GM12874 (cell line): ENCODE data around the gene DKC1.

Experiments
- TF ChIP-seq, protein P1 (sequence below): IDR thresholded peaks from 2 replicates; pipeline ENCODE4 v1.5.1; 2011; ENCODE audit warnings: low read depth, mild to moderate bottlenecking, control low read depth, low read length, moderate library complexity; ENCODE audit not compliant: insufficient read depth

The DKC1 gene

DNA sequence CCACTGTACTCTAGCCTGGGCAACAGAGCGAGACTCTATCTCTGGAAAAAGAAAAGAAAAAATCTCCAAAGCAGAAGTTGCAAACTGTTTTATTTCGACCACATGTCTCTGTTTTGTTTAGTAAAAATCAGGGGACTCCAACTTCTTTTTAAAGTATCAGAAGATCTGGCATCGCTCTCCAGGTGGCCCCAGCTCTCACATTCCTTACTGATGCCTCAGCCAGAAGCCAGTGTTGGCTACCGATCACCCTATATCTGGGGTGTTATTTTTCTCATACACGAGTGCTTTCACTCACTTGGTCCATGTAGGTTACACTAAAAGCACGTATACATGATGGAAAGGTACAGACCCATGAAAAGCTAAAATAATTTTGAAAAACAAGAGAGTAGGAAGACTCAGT, 34.3 kb downstream of the DKC1 start:
- TF ChIP-seq, protein P1, sequence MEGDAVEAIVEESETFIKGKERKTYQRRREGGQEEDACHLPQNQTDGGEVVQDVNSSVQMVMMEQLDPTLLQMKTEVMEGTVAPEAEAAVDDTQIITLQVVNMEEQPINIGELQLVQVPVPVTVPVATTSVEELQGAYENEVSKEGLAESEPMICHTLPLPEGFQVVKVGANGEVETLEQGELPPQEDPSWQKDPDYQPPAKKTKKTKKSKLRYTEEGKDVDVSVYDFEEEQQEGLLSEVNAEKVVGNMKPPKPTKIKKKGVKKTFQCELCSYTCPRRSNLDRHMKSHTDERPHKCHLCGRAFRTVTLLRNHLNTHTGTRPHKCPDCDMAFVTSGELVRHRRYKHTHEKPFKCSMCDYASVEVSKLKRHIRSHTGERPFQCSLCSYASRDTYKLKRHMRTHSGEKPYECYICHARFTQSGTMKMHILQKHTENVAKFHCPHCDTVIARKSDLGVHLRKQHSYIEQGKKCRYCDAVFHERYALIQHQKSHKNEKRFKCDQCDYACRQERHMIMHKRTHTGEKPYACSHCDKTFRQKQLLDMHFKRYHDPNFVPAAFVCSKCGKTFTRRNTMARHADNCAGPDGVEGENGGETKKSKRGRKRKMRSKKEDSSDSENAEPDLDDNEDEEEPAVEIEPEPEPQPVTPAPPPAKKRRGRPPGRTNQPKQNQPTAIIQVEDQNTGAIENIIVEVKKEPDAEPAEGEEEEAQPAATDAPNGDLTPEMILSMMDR: no peak

DNA sequence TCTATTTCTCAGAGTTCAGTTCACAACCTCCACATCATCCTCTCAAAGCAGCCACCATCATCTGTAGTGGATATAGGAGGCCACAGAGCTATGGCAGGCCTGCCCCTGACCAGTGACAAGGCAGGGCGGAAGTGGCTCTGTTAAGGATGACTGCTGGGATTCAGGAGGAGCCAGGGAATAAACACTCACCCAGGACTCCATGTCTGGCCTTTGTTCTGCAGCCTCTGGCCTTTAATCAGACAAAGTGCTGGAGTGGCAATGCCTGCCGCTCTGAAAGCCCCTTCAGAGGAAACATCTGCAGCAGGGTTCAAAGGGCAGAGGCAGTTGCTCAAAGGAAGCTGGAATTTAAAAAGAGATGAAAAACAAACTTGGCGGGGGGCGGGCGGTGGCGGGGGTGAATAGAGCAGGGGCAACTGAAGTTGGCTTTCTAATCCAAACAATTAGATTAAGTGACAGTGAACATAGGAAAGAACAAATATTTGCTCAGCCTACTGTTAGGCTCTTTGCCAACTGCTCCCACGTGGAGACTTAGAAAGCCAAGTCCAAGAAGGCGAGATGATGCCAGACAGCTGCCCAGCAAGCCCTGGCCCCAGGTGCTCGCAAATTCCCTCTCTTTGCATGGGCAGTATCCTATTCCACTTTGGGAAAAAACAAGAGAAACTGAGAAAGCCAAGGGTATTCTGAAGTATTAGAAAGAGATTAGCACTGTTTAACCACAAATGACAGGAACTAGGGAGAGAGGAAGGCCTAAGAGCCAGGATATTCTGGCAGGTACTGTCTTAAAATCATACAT, 37.1 kb downstream of the DKC1 start:
- TF ChIP-seq, protein P1: no peak

DNA sequence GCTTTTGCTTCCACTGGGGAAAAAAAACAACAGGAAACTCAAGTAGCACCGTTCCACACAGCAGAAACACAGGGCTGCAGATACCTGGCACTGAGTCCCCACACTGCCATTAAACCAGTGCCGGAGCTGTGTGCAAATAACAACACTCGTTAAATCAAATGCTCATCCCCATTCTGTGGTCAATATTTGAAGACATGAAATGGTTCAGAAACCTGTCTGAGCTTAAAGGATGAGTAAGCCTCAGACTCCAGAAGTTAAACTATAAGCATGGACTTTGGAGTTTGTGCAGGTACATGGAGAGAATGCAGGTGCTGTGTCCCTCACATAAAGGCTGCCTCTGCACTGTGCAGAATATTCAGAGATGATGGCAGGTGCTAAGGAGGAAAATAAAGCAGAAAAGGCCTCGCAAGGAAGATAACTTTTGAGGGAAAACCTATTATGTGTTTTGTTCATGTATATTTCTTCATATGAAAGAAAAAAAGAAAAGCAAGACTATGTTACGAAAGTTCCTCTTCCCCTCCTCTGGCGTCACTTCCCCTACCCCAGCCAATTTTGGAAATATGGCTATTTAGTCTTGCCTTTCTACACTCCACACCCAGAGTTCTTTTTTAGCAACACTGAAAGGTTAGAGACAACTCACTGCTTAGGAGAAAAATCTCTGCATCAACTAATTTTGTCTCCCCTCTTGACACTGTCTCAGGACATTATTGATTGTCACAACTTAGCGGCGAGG, 38.0 kb downstream of the DKC1 start:
- TF ChIP-seq, protein P1: no peak

DNA sequence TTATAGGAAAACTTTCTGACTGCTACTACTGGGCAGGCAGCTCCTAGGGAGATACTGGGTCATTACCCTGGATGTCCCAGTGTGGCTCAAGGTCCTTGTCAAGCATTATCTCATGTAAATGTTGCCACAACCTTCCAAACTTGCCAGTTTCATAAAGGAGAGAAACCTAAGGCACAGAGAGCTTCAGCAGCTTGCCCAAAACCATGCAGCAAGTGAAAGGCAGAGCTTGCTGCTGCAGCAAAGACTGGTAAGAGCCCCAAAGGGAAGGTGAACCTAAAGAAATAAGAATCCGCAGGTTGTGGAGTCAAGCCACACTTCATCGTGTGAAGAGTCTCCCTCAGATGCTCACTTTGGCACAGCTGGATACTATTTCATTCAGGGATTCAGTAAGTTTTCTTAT, 40.3 kb downstream of the DKC1 start:
- TF ChIP-seq, protein P1: no peak

DNA sequence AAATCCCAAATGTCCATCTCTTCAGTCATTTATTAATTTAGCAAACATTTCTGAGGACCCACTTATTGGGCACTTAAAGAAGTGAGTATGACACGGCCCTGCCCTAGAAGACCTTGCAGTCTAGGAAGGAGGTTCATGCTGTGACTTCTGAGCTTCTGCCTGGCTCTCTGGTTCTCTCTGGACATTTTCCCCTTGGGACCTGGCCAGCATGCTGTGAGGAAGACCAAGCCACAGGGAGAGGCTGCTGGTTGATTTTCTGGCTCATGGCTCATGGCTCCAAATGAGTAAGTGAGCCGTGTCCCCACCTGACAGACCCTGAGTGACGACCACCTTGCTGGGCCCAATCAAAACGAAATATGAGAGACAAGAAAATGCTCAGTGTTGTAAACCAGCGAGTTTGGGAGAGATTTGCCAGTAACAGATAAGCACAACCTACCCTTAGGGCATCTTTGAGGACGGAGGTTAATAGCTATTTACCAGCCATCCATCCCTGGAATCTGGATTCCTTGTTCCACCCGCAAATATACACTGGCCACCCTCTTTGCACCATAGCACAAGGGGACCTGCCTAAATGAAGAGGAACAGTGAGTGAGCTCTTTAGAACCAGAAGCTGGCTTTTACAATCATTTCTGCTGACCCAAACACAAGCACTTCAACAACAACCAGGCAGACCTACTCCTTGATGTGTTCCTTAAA, 41.7 kb downstream of the DKC1 start:
- TF ChIP-seq, protein P1: no peak

DNA sequence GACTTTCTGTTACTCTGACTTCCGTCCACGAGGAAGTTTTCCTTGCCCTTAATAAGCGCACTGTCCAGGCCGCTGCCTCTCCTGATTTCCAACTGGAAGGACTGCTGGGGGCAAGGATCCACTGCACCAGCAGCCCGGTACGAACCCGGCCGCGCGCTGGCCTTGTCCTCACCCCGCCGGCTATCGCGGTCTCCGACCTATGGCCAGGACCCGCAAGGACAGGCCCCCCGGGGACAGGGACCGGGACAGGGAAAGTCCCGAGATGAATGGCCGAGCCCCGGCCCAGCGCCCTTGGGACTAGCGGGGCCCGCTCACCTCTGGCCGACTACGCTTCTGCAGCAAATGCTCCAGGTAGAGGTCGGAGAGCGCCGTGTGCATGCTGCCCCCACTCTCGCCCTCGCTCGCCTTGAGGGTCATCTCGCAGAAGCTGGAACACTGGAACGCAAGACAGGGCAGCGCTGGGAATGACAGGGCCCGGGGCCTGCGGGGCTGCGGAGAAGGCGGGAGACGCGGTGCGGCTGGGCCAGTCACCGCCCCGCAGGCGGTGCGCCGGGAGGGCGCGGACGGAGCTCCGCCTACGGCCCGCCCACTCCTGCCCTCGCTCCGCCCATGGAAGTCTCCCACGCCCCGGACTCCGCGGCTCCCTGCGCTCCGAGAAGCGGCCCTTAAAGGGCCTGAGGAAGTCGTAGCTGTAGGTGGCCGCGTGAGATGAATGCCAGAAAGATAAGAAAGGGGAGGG, 42.5 kb downstream of the DKC1 start, which contains the start of gene MPP1:
Gene MPP1 (minus strand): TSS at position 529 of the 739 bp plus-strand sequence. CDS start 112 bp downstream, at position 417.
- TF ChIP-seq, protein P1: no peak

DNA sequence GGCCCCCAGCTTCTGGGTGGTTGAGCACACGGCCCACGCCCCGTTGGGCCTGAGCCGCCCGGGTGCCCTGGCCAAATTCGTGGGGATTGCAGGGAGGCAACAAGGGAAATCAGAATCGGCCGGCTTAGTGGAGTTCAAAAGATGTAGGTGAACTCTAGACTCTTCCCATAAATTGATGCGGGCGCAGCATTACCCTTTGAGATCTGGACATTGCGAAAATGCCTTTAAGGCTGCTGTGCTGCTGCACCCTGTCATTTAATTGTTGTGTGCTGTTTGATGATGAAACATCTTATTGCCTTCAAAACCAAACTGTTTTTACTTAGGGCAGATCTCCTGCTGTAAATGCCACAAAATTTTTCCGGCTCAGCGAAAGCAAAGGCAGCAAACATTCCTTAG, 43.0 kb downstream of the DKC1 start:
- TF ChIP-seq, protein P1: no peak
